Transverse colon (tissue), 3 donors: ENCODE data around the gene TBL1X.

Experiments used
- POLR2A ChIP-seq: fragments of 450-650 bp; IDR thresholded peaks from one replicate; pipeline ENCODE4 v1.6.1; 2016; ENCODE audit warnings: antibody characterized with exemption, mild to moderate bottlenecking, moderate library complexity
- TF ChIP-seq, protein P1 (sequence below), 5 experiments: fragments of 200-600 bp in 3 of 5; fragments of 450-650 bp in 2 of 5; sonication (generic) in 3 of 5; IDR thresholded peaks; 1 replicate in 2 of 5; 2 replicates in 3 of 5; pipeline ENCODE4 v1.5.1; 2016 to 2017; ENCODE audit warnings: antibody characterized with exemption in 5 of 5, inconsistent platforms in 3 of 5, mild to moderate bottlenecking in 2 of 5, moderate library complexity in 1 of 5

DNA sequence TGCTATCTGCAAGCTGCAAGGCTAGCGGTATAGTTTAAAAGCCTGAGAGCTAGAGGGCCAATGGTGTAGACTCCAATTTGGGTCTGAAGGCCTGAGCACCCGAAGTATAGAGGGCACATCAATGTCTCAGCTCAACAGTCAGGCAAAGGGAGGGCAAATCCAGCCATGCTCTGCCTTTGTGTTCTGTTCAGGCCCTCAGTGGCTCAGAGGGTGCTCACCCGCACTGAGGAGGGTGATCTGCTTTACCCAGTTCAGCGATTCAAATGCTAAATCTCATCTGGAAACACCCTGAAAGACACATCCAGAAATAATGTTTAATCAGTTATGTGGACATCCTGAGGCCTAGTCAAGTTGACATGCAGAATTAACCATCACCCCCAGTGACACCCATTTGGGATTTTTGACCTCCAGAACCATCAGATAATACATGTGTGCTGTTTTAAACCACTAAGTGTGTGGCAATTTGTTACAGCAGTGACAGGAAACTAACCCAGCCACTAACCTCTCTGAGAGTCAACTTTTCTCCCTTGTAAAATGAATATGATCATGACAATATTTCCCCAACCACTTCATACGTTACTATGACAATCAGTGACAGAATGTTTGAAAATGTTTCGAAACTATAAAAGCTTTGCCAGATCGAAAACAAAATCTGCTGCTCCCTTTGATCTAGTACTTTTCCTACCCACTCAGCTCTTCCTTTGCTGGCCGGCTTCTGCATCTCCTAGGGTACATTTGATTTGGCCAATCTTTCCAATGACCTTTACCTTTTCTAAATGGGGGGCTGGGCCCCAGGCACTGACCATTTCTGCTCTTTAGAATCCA is 8.4 kb upstream of the TBL1X start:
- TF ChIP-seq, protein P1, sequence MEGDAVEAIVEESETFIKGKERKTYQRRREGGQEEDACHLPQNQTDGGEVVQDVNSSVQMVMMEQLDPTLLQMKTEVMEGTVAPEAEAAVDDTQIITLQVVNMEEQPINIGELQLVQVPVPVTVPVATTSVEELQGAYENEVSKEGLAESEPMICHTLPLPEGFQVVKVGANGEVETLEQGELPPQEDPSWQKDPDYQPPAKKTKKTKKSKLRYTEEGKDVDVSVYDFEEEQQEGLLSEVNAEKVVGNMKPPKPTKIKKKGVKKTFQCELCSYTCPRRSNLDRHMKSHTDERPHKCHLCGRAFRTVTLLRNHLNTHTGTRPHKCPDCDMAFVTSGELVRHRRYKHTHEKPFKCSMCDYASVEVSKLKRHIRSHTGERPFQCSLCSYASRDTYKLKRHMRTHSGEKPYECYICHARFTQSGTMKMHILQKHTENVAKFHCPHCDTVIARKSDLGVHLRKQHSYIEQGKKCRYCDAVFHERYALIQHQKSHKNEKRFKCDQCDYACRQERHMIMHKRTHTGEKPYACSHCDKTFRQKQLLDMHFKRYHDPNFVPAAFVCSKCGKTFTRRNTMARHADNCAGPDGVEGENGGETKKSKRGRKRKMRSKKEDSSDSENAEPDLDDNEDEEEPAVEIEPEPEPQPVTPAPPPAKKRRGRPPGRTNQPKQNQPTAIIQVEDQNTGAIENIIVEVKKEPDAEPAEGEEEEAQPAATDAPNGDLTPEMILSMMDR (IDR thresholded peaks at IDR 0.05) = no peak
- no peak for TF ChIP-seq POLR2A
